HG03457 (cell line): ENCODE measurements around the gene WDR91.
A peak's percentile ranks its signal among the peaks of the same experiment; 100 is the strongest.

Experiments used
- ATAC-seq: cut with Tn5 transposase; IDR thresholded peaks from one replicate; pipeline ENCODE4 v1.9.1; 2021; ENCODE audit warnings: moderate number of reproducible peaks; ENCODE audit not compliant: unreplicated experiment

The WDR91 gene

DNA sequence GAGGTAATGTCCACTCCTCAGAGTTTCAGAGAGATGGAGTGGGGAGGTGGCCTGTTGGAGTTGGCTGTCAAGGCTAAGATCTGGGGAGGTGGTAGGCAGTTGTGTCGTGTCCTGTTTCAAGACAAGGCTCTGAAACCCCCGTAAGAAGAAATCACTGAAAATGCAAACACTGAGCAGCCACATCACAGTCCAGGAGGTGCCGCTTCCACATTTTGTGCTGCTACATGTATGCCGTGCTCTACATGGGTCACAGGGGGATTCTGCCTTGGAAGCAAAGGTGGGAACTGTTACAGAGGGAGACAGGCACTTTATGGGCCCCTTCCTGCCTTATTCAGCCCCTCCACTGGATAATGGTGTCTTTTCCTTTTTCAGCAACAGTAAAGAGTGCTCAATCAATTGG lies 11.9 kb downstream of the WDR91 start:
- ATAC-seq = no peak

GRCh38 chr7:135197906-135198655 lies 13.2 kb downstream of the WDR91 start:
- no peak for ATAC-seq

GRCh38 chr7:135197343-135197742 lies 14.0 kb downstream of the WDR91 start:
- ATAC-seq = no peak

DNA sequence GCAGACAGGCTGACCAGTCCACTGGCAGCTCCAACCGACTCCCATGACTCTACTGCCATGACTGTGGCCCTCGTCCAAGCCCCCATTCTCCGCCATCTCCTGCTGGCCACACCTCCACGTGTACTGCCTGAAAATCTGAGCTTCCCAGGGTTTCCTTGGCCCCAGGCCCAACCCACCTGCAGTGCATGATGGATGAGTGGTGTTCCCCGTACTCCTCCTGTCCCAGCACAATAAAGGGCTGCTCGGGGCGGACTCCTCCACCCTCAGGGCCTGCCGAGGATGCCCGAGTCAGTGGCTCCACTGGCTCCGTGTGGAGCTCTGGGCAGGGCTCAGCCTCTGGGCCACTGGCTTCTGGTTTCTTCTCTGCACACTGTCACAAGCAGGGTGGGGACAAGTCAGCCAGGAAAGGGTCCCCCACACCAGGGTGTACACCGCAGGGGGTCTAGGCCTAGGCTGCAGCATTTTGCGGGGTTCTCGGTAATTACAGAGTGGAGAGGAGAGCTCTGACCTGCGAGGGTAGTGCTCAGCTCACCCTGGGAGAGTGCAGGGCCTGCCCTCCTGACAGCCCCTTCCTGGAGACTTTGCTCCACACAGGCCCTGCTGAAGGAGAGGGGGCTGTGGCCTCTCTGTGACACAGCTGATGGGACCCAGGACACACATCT lies 15.2 kb downstream of the WDR91 start:
- ATAC-seq = no peak

DNA sequence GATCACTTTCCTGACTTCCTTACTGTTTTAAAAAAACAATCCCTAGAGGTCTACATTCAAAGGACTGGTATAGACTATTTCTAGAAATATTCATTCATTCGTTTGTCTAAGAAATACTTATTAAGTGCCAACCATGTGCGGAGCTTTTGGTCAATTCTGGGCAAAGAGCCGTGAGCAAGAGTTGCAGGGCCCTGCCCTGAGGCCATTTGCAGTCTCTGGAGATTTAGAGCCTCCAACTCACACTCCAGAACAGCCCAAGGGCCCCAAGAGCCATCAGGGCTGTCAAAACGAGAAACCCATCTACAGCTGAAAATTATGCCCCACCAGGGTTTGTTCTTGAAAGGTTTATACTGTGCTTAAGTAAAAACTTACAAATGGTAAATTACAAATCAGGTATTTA lies 16.2 kb downstream of the WDR91 start:
- ATAC-seq = no peak

- ATAC-seq = no peak
These were observed 16.7 kb downstream of the WDR91 start for GRCh38 chr7:135194494-135195095.

DNA sequence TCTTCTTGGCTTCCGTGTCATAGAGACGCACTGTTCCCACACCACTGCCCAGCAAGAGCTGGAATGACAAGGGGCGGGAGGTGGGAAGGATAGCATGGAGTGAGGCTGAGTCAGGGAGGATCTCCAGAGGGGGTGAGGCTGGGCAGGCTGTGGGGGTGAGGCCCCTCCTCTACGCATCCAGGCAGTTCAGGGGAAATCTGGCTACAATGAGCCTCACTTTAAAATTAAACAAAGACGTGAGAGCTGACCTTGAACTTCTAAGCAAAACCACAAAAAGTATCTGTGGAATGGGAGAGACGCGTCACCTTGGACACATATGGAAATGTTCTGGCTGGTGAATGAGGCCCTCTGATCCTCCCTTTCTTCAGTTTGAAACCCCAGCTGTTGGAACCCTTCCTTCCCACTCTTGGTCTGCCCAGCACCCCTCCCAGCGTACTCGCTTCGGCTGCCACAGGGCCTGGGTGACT lies 17.7 kb downstream of the WDR91 start:
- ATAC-seq = no peak

DNA sequence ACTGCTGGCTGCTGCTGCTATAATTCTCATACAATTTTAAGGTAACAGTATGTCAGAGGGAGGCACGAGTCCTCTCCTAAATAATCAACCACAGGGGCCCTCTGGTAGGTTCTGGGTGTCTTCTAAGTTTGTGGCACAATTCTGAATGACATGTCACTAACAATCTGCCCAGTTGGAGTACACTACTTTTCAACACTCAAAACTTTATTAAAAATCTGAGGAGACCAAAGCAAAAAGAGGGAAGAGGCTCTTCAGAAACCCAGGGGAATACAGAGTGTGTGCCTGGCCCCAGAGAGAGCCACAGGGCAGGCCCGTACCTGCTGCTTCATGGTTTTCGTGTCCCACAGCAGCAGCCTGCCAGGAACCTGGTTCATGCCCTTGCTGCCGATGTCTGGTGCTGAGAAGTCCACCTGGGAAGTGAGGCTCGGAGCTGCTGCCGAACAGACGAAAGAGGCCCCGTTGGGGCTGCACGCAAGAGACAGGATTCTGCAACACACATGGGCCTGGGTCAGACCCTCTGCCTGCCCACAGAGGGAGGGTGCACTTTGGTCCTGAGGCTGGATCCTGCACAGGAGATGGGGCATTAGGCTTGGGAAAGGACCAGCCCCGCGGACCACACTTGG lies 18.3 kb downstream of the WDR91 start:
- no peak for ATAC-seq

DNA sequence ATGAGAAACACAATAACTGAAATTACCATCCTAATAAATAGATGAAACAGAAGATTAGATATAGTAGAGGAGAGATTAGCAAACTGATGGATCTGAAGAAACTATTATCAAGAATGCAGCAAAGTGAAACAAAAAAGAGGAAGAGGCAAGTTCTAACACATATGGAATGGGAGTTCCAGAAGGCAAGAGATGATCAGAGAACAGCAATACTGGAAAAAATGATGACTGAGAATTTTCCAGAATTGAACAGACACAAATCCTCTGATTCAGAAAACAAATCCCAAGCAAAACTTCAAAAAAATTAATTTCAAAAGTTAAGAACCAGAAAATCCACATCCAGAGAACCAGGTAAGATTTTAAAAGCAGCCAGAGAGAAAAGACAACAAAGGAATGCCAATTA lies 20.6 kb downstream of the WDR91 start:
- no peak for ATAC-seq

GRCh38 chr7:135189961-135190360 lies 21.4 kb downstream of the WDR91 start:
- ATAC-seq = no peak

GRCh38 chr7:135189221-135189662 lies 22.1 kb downstream of the WDR91 start:
- ATAC-seq = no peak

GRCh38 chr7:135188298-135188984 lies 22.9 kb downstream of the WDR91 start:
- ATAC-seq = no peak

GRCh38 chr7:135186841-135187253 lies 24.5 kb downstream of the WDR91 start:
- ATAC-seq = peak; percentile 66

DNA sequence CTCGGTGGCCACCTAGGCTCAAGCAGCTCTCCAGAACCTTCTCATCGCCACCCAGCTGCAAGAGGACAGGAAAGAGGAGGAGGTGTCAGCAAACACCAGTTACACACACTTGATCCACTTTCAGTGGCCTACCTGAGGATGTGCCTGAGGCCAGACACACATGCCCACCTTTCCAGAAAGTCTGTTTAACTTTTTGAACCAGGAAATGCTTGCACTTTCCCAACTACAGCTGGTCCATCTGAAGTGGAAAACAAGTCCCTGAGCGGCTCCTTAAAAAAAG lies 25.1 kb downstream of the WDR91 start:
- ATAC-seq = no peak

DNA sequence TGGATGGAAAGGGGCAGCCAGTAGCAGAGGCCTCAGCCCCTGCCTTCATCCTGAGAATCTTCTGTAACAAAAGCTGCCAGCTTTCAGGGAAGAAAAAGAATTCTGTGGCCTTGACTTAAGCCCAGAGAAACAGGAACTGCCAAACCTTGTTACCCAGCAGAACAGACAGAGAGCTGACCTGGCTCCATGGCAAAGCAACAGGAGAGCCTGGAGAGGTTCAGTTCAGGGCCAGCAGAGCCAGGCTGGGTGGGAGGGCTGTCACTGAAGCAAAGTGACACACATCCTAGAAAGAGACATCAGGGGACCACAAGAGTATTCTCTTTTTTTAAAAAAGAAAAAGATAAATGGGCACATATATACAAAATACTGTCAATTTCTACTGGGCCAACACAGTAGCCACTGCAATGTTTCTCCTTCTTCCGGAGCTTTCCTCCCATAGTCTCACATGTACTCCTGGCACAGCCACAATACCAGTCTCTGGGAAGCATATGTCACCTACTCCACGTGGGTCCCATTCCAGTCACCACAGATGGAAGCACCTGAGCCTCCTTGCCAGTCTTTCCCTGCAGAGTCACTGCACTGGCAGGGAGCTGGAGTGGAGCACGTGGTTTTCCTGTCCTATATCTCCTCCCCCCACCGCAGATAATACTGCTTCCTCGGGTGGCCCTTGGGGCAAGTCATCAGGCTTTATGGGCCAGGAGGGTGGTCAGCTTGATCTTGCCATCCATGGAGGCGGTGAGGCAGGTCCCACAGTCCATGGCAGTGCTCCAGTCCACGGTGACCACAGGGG lies 25.7 kb downstream of the WDR91 start:
- no peak for ATAC-seq

DNA sequence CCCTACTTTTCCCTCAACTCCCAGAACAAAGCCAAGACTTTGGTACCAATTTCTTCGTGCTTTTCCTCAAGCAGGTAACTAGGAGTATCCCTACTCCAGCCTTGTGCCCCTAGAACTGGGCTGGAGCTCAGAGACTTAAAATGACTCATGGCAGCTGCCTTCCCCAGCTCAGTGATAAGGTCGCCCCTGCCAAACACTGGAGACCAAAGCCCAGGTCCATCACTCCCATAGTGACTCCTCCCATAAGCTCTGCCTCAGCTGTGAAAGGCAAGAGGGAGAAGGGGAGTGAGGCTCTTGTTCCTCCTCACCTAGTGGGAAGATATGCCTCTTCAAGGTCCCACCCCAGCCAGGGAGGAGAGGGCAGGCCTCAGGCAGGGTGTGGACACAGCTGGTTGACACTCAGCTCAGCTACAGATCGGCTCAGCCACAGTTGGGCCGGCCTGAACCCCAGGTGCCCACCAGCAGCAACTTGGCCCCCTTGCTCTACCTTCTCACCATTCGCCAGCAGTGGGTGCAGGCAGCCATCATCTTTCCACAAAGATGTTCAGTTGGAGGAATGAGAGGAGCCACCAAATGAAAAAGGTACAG lies 27.0 kb downstream of the WDR91 start:
- ATAC-seq = no peak

DNA sequence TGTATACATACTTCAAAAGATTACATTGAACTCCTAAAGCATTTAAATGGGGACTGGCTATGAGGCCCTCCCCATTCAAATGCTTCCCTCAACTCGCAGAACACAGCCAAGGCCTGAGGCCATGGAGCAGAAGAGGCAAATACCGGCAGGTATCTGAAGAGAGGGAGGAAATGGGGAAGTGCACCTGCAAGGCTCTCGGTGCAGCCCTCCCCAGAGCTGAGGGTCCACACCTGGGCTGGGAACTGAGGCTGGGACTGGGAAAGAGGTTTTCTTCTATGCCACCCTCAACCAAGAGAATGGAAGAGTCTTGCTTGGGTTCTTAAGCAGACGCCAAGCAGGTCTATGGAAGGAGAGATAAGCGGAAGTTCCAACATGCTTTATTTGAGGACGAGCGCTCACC lies 27.8 kb downstream of the WDR91 start:
- no peak for ATAC-seq

GRCh38 chr7:135181929-135182678 lies 29.2 kb downstream of the WDR91 start:
- no peak for ATAC-seq

- no peak for ATAC-seq
These were observed 29.9 kb downstream of the WDR91 start for GRCh38 chr7:135181261-135181928.
